RWPE2 (cell line): ENCODE results near the gene LARGE1.
"Not testable (repeated sequence)": the region's sequence is repeated elsewhere in the genome, so short reads cannot be mapped to it uniquely, and the experiment has no call there.

Experiments
- ATAC-seq: fragments of 200-7000 bp; cut with Tn5 transposase; 3 replicates; pipeline ENCODE4 v1.9.1; 2021; ENCODE audit warnings: low read depth
- DNase-seq: peaks from one replicate; pipeline ENCODE4 v3.0.0-alpha.2; 2020; ENCODE audit warnings: low spot score
- H3K27ac ChIP-seq: fragments of 450-650 bp; 2 replicates; pipeline ENCODE4 v1.5.1; 2017; ENCODE audit warnings: mild to moderate bottlenecking; ENCODE audit not compliant: poor library complexity, severe bottlenecking
- H3K27me3 ChIP-seq: fragments of 250-450 bp; sonication (Bioruptor Pico); 2 replicates; pipeline ENCODE4 v1.5.1; 2021; ENCODE audit warnings: mild to moderate bottlenecking, moderate library complexity; ENCODE audit not compliant: insufficient read depth, poor library complexity, severe bottlenecking
- H3K36me3 ChIP-seq: fragments of 250-450 bp; sonication (Bioruptor Pico); 2 replicates; pipeline ENCODE4 v1.5.1; 2020; ENCODE audit warnings: low read depth, mild to moderate bottlenecking, moderate library complexity
- H3K4me1 ChIP-seq: fragments of 250-450 bp; sonication (Bioruptor Pico); 2 replicates; pipeline ENCODE4 v1.5.1; 2021; ENCODE audit warnings: mild to moderate bottlenecking, moderate library complexity; ENCODE audit not compliant: insufficient read depth, poor library complexity, severe bottlenecking
- H3K4me3 ChIP-seq: fragments of 250-450 bp; sonication (Bioruptor Pico); 2 replicates; pipeline ENCODE4 v1.5.1; 2021; ENCODE audit warnings: mild to moderate bottlenecking, moderate library complexity; ENCODE audit not compliant: severe bottlenecking
- H3K9me3 ChIP-seq: fragments of 250-450 bp; sonication (Bioruptor Pico); 2 replicates; pipeline ENCODE4 v1.5.1; 2021; ENCODE audit warnings: mild to moderate bottlenecking, moderate library complexity; ENCODE audit not compliant: severe bottlenecking
- TF ChIP-seq, protein P1 (sequence below): fragments of 450-650 bp; IDR thresholded peaks from one replicate; pipeline ENCODE4 v1.5.1; 2017; ENCODE audit warnings: mild to moderate bottlenecking, moderate library complexity; ENCODE audit not compliant: poor library complexity, severe bottlenecking

The LARGE1 gene

DNA sequence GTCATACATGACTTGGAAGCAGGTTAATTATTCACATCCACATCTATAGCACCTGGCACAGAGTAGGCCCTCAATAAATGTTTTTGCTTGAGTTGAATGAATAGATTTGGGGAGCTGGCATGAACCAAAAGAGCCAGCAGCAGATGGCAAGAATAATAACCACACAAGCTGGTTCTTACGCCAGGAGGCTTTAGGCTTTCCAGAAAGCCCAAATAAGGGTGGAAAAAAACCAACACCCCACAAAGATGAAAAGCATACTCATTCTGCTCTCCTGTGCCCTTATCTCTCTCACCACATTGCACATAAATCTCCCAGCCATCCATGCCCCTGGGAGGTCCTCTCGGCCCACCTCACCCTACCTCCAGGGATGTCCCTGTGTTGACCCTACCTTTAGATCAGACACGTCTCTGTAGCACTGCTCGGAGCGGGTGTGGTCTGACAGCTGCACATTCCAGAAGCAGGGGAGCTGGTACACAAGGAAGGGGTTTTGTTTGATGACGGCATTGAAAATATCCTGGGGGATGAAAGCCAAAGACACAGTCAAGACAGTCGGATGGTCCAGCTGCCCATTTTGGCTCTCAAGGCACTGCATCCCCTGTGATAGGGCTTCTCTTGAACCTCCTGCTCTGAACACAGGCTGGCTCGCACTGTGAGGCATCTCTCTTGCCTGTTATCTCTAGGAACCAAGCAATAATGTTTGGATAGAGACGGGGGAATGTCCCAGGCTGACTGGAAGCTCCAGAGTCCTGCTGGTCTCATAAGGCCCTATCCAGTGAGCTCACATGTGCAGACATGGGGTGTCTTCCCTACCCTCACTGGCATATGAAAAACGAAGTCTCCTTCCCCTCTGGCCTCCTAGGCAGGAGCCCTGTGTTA, 538.5 kb downstream of the LARGE1 start:
- H3K4me1 ChIP-seq: no peaks in the 10 kb centered on the region
- TF ChIP-seq, protein P1, sequence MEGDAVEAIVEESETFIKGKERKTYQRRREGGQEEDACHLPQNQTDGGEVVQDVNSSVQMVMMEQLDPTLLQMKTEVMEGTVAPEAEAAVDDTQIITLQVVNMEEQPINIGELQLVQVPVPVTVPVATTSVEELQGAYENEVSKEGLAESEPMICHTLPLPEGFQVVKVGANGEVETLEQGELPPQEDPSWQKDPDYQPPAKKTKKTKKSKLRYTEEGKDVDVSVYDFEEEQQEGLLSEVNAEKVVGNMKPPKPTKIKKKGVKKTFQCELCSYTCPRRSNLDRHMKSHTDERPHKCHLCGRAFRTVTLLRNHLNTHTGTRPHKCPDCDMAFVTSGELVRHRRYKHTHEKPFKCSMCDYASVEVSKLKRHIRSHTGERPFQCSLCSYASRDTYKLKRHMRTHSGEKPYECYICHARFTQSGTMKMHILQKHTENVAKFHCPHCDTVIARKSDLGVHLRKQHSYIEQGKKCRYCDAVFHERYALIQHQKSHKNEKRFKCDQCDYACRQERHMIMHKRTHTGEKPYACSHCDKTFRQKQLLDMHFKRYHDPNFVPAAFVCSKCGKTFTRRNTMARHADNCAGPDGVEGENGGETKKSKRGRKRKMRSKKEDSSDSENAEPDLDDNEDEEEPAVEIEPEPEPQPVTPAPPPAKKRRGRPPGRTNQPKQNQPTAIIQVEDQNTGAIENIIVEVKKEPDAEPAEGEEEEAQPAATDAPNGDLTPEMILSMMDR: no peak
- ATAC-seq: no peak
- H3K27me3 ChIP-seq: no peaks in the 10 kb centered on the region
- no peaks in the 10 kb centered on the region for H3K9me3 ChIP-seq
- H3K27ac ChIP-seq: no peak overlapping the region
- H3K4me3 ChIP-seq: no peak overlapping the region
- no peak for DNase-seq
- no peaks in the 10 kb centered on the region for H3K36me3 ChIP-seq

DNA sequence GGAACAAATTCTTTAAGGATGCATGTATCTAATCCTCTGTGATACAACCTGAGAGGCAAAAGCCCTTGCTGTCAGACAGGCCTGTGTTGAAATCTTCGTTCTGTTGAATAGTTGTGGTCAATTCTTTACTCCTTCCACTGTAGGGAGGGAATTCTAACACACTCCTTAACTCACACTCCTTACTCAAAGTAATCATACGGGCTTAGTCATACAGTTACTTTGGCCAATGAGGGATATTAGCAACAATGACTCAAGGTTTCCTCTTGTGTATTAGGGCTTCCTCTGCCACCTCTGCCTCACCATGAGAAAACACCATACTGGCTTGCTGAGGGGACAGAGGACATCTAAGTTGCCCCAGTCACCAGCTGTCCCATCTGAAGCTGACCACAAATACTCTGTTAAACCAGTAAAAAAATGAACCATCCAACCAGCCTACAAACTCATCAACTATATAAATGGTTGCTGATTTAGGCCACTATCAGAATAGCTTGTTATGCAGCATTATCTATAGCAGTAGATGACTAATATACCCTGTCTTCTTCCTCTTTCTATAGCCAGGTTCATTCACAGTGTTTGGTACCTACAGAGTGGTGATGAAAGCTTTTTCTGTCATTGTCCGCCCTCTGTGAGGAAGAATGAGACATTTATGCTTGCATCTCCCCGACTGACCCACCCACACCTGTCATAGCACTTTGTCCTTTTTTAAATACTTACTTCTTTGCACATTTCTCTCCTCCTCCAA, 539.3 kb downstream of the LARGE1 start:
- Histone ChIP-seq H3K27me3 (no peaks in the 10 kb centered on the region), H3K27ac (no peak overlapping the region), H3K4me3 (no peak overlapping the region), H3K4me1 (no peaks in the 10 kb centered on the region), H3K9me3 (no peaks in the 10 kb centered on the region), H3K36me3 (no peaks in the 10 kb centered on the region)
- TF ChIP-seq, protein P1: no peak
- ATAC-seq (peak; percentile 93), DNase-seq (no peak)

DNA sequence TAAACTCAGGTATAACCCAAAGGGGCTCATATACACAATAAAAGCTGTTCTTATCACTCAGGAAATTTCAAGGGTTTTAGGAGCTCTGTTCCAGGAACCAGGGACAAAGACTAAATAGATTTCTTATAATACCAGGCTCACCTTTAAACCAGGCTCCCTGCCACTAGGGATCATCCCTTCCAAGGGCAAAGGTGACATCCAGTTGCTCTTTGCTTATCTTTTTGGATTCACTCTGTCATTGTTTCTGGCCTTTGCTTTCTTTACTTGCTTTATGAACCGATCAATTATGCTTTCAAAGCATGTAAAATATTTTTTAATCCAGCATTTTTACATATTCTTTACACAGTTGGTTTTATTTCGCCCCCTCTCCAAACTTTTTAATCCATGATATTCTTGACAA, 540.4 kb downstream of the LARGE1 start:
- H3K27me3 ChIP-seq: no peaks in the 10 kb centered on the region

DNA sequence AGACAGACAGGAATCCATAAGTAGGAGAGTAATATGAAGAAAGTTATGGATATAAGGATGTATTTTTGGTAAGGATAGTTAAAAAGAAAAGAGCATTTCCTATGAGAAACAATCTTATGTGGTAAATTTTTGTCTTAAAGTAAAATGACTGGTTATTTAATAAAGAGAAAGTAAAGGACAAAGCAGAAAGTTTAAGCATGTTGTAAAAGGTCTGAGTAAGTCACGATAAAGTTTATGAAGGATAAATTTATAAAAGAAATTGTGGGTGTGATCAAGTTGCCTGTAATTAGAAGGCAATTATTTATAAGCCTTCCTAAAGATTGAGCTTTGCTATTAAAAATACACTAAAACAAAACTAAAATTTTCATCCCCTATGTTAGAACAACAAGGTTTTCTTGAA, 547.4 kb downstream of the LARGE1 start:
- ATAC-seq (no peak), DNase-seq (no peak)
- TF ChIP-seq, protein P1: no peak
- H3K4me1 ChIP-seq: no peaks in the 10 kb centered on the region
- H3K9me3 ChIP-seq: no peaks in the 10 kb centered on the region
- no peak overlapping the region for H3K27ac ChIP-seq
- no peaks in the 10 kb centered on the region for H3K27me3 ChIP-seq
- H3K36me3 ChIP-seq: no peaks in the 10 kb centered on the region
- no peak overlapping the region for H3K4me3 ChIP-seq

More for the DNA sequence above, 540.4 kb downstream of the LARGE1 start:
- Histone ChIP-seq H3K4me3 (no peak overlapping the region), H3K36me3 (no peaks in the 10 kb centered on the region), H3K27ac (no peak overlapping the region), H3K4me1 (no peaks in the 10 kb centered on the region), H3K9me3 (no peaks in the 10 kb centered on the region)
- DNase-seq (no peak), ATAC-seq (no peak)
- TF ChIP-seq, protein P1: no peak

GRCh38 chr22:33363256-33363655, 557.0 kb downstream of the LARGE1 start:
- not testable (repeated sequence) for DNase-seq, H3K9me3 ChIP-seq, H3K27ac ChIP-seq, ATAC-seq, H3K27me3 ChIP-seq, H3K4me3 ChIP-seq, H3K36me3 ChIP-seq, H3K4me1 ChIP-seq
